ENCODE results near the gene PEX11A. TPM values are rescaled to one million over a fixed set of nuclear protein-coding genes. Genes with fewer than 3 reads are reported as not detected.

Gene PEX11A
- total RNA-seq, 1 donor from 2014 or later: 4.5 TPM

DNA sequence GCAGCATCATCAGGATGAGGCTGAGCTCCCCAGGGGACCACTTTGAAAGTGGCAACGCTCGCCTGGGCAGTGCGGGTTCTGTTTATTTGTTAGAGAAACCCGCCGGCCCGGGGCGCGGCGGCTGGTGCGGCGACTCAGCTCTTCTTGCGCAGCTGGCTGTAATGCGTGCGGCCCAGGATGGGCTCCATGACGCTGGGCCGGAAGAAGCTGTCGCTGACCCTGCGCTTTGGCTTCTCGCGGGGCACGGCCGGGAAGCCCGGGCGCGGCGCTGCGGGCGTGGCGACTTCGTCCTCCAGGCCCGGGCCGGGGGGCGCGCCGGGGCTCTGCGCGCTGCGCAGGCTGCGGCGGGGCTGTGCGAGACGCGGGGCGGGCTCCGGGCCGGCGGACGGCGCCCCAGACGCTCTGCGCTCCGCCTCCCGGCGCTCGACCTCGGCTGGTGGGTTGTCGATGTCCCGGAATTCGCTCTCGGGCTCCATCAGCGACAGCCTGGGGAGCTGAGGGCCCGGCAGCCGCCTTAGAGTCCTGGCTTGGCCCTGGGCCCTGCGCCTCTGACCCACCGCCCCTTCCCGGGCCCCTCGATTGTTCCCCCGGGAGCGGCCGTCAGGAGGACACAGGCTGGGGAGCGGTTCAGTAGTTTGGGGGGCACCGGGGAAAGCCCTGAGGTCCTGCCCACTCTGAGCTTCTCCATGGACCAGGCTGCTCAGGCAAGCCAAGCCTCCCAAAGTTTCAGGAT, 24.9 kb downstream of the PEX11A start:
- Histone ChIP-seq H3K4me2 (peak overlapping the region; percentile 79), H3K79me2 (ENCODE audit: low read depth) (no peaks in the 10 kb centered on the region), H3K9ac (no peak overlapping the region), H3K36me3 (no peaks in the 10 kb centered on the region), H3K4me1 (peaks cover 13% of the 10 kb centered on the region), H3K27me3 (peaks cover 31% of the 10 kb centered on the region), H2AFZ (replicated peaks) (peak overlapping the region; percentile 90), H3K4me3 (peak overlapping the region; percentile 45), H3K27ac (no peak overlapping the region), H3K9me3 (ENCODE audit: low read depth) (no peaks in the 10 kb centered on the region), H4K20me1 (ENCODE audit: low read depth) (no peaks in the 10 kb centered on the region), H3F3A (ENCODE audit: low read depth) (peaks cover 18% of the 10 kb centered on the region)
- H3K27me3 Mint-ChIP-seq (ENCODE audit: insufficient read depth, low read depth): peaks cover 22% of the 10 kb centered on the region
- H3K4me1 Mint-ChIP-seq: peaks cover 10% of the 10 kb centered on the region
- peak; percentile 48 for TF ChIP-seq EZH2phosphoT487 (IDR thresholded peaks at IDR 0.05)
- TF ChIP-seq EZH2 (IDR thresholded peaks at IDR 0.05): no peak
- TF ChIP-seq, protein P1, sequence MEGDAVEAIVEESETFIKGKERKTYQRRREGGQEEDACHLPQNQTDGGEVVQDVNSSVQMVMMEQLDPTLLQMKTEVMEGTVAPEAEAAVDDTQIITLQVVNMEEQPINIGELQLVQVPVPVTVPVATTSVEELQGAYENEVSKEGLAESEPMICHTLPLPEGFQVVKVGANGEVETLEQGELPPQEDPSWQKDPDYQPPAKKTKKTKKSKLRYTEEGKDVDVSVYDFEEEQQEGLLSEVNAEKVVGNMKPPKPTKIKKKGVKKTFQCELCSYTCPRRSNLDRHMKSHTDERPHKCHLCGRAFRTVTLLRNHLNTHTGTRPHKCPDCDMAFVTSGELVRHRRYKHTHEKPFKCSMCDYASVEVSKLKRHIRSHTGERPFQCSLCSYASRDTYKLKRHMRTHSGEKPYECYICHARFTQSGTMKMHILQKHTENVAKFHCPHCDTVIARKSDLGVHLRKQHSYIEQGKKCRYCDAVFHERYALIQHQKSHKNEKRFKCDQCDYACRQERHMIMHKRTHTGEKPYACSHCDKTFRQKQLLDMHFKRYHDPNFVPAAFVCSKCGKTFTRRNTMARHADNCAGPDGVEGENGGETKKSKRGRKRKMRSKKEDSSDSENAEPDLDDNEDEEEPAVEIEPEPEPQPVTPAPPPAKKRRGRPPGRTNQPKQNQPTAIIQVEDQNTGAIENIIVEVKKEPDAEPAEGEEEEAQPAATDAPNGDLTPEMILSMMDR (IDR thresholded peaks at IDR 0.05): no peak
- DNase-seq (ENCODE audit: low spot score): peak; percentile 82
- no peak overlapping the region for H3K27ac Mint-ChIP-seq
- H3K4me3 Mint-ChIP-seq: peak overlapping the region; percentile 62
- no peaks in the 10 kb centered on the region for H3K9me3 Mint-ChIP-seq
- H3K36me3 Mint-ChIP-seq: no peaks in the 10 kb centered on the region

GRCh38 chr15:89664441-89665350, 25.9 kb downstream of the PEX11A start:
- Mint-ChIP-seq H3K4me1 (peaks cover 10% of the 10 kb centered on the region), H3K27ac (no peak overlapping the region), H3K9me3 (no peaks in the 10 kb centered on the region), H3K36me3 (no peaks in the 10 kb centered on the region), H3K4me3 (peak overlapping the region; percentile 68), H3K27me3 (ENCODE audit: insufficient read depth, low read depth) (peaks cover 27% of the 10 kb centered on the region)
- Histone ChIP-seq H3F3A (ENCODE audit: low read depth) (peaks cover 18% of the 10 kb centered on the region), H3K27ac (no peak overlapping the region), H3K9ac (no peak overlapping the region), H3K4me1 (peaks cover 13% of the 10 kb centered on the region), H2AFZ (replicated peaks) (peak overlapping the region; percentile 90), H3K79me2 (ENCODE audit: low read depth) (no peaks in the 10 kb centered on the region), H3K4me3 (peak overlapping the region; percentile 45), H3K36me3 (no peaks in the 10 kb centered on the region), H3K9me3 (ENCODE audit: low read depth) (no peaks in the 10 kb centered on the region), H4K20me1 (ENCODE audit: low read depth) (no peaks in the 10 kb centered on the region), H3K4me2 (peak overlapping the region; percentile 79), H3K27me3 (peaks cover 41% of the 10 kb centered on the region)
- DNase-seq (ENCODE audit: low spot score): no peak
- no peak for TF ChIP-seq EZH2phosphoT487 (IDR thresholded peaks at IDR 0.05)
- TF ChIP-seq, protein P1 (IDR thresholded peaks at IDR 0.05): no peak
- no peak for TF ChIP-seq EZH2 (IDR thresholded peaks at IDR 0.05)

GRCh38 chr15:89662893-89663626, 27.5 kb downstream of the PEX11A start:
- H3K4me3 Mint-ChIP-seq: no peak overlapping the region
- Histone ChIP-seq H3K79me2 (ENCODE audit: low read depth) (no peaks in the 10 kb centered on the region), H3K27me3 (peaks cover 49% of the 10 kb centered on the region), H3K4me1 (peaks cover 13% of the 10 kb centered on the region), H3K9me3 (ENCODE audit: low read depth) (no peaks in the 10 kb centered on the region), H3K4me2 (no peak overlapping the region), H2AFZ (replicated peaks) (no peak overlapping the region), H3F3A (ENCODE audit: low read depth) (peaks cover 18% of the 10 kb centered on the region), H4K20me1 (ENCODE audit: low read depth) (no peaks in the 10 kb centered on the region), H3K4me3 (no peak overlapping the region), H3K36me3 (no peaks in the 10 kb centered on the region), H3K9ac (no peak overlapping the region), H3K27ac (no peak overlapping the region)
- H3K4me1 Mint-ChIP-seq: peaks cover 10% of the 10 kb centered on the region
- no peaks in the 10 kb centered on the region for H3K36me3 Mint-ChIP-seq
- H3K9me3 Mint-ChIP-seq: no peaks in the 10 kb centered on the region
- no peak for DNase-seq (ENCODE audit: low spot score)
- no peak for TF ChIP-seq EZH2phosphoT487 (IDR thresholded peaks at IDR 0.05)
- TF ChIP-seq, protein P1 (IDR thresholded peaks at IDR 0.05): no peak
- no peak for TF ChIP-seq EZH2 (IDR thresholded peaks at IDR 0.05)
- peaks cover 25% of the 10 kb centered on the region for H3K27me3 Mint-ChIP-seq (ENCODE audit: insufficient read depth, low read depth)
- no peak overlapping the region for H3K27ac Mint-ChIP-seq
